Left ventricle myocardium inferior (tissue), 1 donor: ENCODE data around the gene SLC9A1. TPM values are rescaled to one million over a fixed set of nuclear protein-coding genes. Genes with fewer than 3 reads are reported as not detected.

Experiments used
- DNase-seq: peaks from one replicate; pipeline ENCODE4 v3.0.0-alpha.2; 2020
- H3K27ac ChIP-seq: fragments of 200-600 bp; replicated peaks from 2 replicates; pipeline ENCODE4 v1.8.0; 2021
- H3K27me3 ChIP-seq: fragments of 200-600 bp; 2 replicates; pipeline ENCODE4 v1.8.0; 2021; ENCODE audit warnings: low read depth
- H3K36me3 ChIP-seq: fragments of 200-600 bp; 2 replicates; pipeline ENCODE4 v1.8.0; 2021
- H3K4me1 ChIP-seq: fragments of 200-600 bp; 2 replicates; pipeline ENCODE4 v1.8.0; 2021
- H3K4me3 ChIP-seq: fragments of 200-600 bp; 2 replicates; pipeline ENCODE4 v1.8.0; 2021; ENCODE audit warnings: mild to moderate bottlenecking, moderate library complexity
- H3K9me3 ChIP-seq: fragments of 200-600 bp; replicated peaks from 2 replicates; pipeline ENCODE4 v1.8.0; 2021
- CTCF ChIP-seq: fragments of 200-600 bp; IDR thresholded peaks from 2 replicates; pipeline ENCODE4 v1.8.0; 2021; ENCODE audit warnings: antibody characterized with exemption, mild to moderate bottlenecking, borderline replicate concordance
- intact Hi-C: fragments of 100-400 bp; cut with micrococcal nuclease; formaldehyde crosslinking; loops from one replicate; pipeline ENCODE4 v1.11.0; 2022
- total RNA-seq: library from RNA; stranded (reverse); fragmentation: NEBNext Ultra II Directional; extraction: Animal tissue kit (Norgen Biotek cat#: 25700); gene quantifications from one replicate; pipeline ENCODE4 v1.2.1, GENCODE V29; 2021
- donor health status: DM: no; HTN: yes; CAD: no; lungs with severe emphysema.

Gene SLC9A1
- total RNA-seq, 1 donor from 2014 or later, result 19.5 TPM

DNA sequence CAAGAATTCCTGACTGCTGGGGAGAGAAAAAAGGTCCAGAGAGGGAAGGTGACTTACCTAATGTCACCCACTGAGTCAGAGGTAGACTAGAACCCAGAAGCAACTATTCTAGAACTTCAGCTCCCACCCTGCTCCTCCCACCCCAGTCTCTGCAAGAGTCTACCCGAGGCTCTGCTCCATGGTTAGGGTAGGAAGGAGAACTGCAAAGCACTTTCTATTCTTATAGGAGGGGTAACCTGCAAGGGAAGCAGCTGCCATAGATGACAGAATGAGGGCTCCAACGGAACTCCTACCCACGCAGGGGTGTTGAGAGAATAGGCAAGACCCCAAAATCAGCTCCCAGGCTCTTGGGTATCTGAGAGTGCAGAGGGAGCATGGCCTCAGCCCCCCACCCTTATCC lies 4.3 kb downstream of the SLC9A1 start:
- DNase-seq, result no peak
- H3K27ac ChIP-seq, result peak overlapping the region; percentile 94

GRCh38 chr1:27150183-27150582 lies 4.7 kb downstream of the SLC9A1 start:
- no peak for TF ChIP-seq CTCF
- intact Hi-C loops, result no loop called here
- peaks cover 90% of the 10 kb centered on the region for H3K4me1 ChIP-seq

More for the DNA sequence above, 4.3 kb downstream of the SLC9A1 start:
- no peaks in the 10 kb centered on the region for H3K36me3 ChIP-seq
- H3K4me1 ChIP-seq, result peaks cover 89% of the 10 kb centered on the region
- intact Hi-C loops, result no loop called here
- no peaks in the 10 kb centered on the region for H3K27me3 ChIP-seq
- no peak for TF ChIP-seq CTCF
- no peaks in the 10 kb centered on the region for H3K9me3 ChIP-seq
- H3K4me3 ChIP-seq, result no peak overlapping the region

DNA sequence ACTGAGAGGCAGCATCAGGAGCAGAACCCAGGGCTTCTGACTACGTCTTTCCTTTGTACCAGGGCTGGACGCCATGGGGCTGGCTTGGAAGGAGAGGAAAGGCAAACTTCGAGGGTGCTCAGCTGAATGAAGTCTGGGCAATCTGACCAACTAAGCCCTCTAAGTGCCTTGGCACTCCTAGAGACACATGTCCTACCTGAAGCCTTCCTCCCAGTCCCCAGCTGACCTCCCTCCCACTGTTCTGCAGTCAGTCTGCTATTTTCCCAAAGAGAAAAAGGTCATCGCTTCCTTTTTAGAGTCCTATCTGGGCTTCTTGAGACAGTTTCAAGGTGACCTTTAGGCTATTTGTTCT lies 5.2 kb downstream of the SLC9A1 start:
- H3K9me3 ChIP-seq, result no peaks in the 10 kb centered on the region
- H3K4me3 ChIP-seq, result no peak overlapping the region
- no peak for TF ChIP-seq CTCF
- intact Hi-C loops, result no loop called here
- H3K4me1 ChIP-seq, result peaks cover 93% of the 10 kb centered on the region
- peak overlapping the region; percentile 94 for H3K27ac ChIP-seq
- DNase-seq, result no peak
- no peaks in the 10 kb centered on the region for H3K36me3 ChIP-seq
- H3K27me3 ChIP-seq, result no peaks in the 10 kb centered on the region

More at GRCh38 chr1:27150183-27150582, 4.7 kb downstream of the SLC9A1 start:
- Histone ChIP-seq H3K9me3 (no peaks in the 10 kb centered on the region), H3K27me3 (no peaks in the 10 kb centered on the region), H3K36me3 (no peaks in the 10 kb centered on the region), H3K27ac (peak overlapping the region; percentile 94), H3K4me3 (no peak overlapping the region)
- DNase-seq, result no peak

DNA sequence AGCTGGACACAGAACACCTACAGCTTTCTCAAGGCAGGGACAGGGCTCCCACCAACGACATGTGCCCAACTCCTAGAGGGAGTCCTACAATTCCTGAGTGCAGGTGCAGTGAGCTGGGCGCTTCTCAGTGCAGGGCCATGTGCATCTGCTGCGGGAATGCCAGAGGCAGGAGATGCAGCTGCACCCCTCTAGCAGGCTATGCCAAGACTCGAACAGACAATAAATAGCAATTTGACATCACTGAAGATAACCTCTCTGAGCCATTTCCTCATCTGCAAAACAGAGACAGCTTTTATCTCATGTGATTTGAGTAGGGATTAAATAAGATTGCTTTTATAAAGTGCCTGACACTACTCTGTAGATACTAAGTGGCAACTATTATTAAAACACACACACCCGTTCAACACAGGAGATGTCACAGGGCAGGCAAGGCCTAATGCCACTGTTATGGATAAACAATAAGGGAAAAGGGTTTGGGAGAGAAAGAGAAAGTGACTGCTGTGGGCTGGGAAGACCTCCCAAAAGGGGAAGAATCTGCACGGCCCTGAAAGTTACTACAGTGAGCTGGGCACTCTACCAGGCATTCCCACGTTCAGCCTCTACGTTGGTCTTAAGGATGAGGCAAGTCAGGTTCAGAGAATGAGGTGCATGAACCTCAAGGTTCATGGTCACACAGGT lies 5.7 kb downstream of the SLC9A1 start:
- H3K27me3 ChIP-seq, result no peaks in the 10 kb centered on the region
- H3K9me3 ChIP-seq, result no peaks in the 10 kb centered on the region
- intact Hi-C loops, result no loop called here
- no peaks in the 10 kb centered on the region for H3K36me3 ChIP-seq
- no peak overlapping the region for H3K4me3 ChIP-seq
- TF ChIP-seq CTCF, result no peak
- no peak for DNase-seq
- H3K27ac ChIP-seq, result peak overlapping the region; percentile 94
- peaks cover 93% of the 10 kb centered on the region for H3K4me1 ChIP-seq

- peaks cover 93% of the 10 kb centered on the region for H3K4me1 ChIP-seq
- peak overlapping the region; percentile 94 for H3K27ac ChIP-seq
- no peak for DNase-seq
- no peak overlapping the region for H3K4me3 ChIP-seq
- no peak for TF ChIP-seq CTCF
- H3K36me3 ChIP-seq, result no peaks in the 10 kb centered on the region
- intact Hi-C loops, result no loop called here
- no peaks in the 10 kb centered on the region for H3K27me3 ChIP-seq
- H3K9me3 ChIP-seq, result no peaks in the 10 kb centered on the region
Measured at GRCh38 chr1:27148591-27148990, 6.3 kb downstream of the SLC9A1 start.
